HL-60 (cell line): ENCODE results near the gene MECR.

Source experiments
- DNase-seq, 2 experiments: peaks; one replicate each; pipeline ENCODE4 v3.0.0-alpha.2; 2010 to 2020; ENCODE audit warnings: low read depth in 1 of 2, low spot score in 1 of 2
- H3K27ac ChIP-seq: fragments of 250-450 bp; sonication (Bioruptor Pico); replicated peaks from 2 replicates; pipeline ENCODE4 v1.5.1; 2020; ENCODE audit warnings: mild to moderate bottlenecking, moderate library complexity
- H3K27me3 ChIP-seq: fragments of 250-450 bp; sonication (Bioruptor Pico); 2 replicates; pipeline ENCODE4 v1.5.1; 2021; ENCODE audit warnings: mild to moderate bottlenecking, moderate library complexity; ENCODE audit not compliant: insufficient read depth, poor library complexity, severe bottlenecking
- H3K4me3 ChIP-seq: replicated peaks from 2 replicates; pipeline ENCODE4 v1.5.1; 2011; ENCODE audit warnings: mild to moderate bottlenecking, control low read depth, low read length; ENCODE audit not compliant: insufficient read depth
- GABPA ChIP-seq: IDR thresholded peaks from 2 replicates; pipeline ENCODE4 v1.6.1; 2012; ENCODE audit warnings: low read depth
- POLR2AphosphoS5 ChIP-seq: IDR thresholded peaks from 2 replicates; pipeline ENCODE4 v1.6.1; 2012; ENCODE audit warnings: low read depth
- SPI1 ChIP-seq: IDR thresholded peaks from 2 replicates; pipeline ENCODE4 v1.6.1; 2012; ENCODE audit warnings: low read depth, mild to moderate bottlenecking, borderline replicate concordance
- TF ChIP-seq, protein P1 (sequence below): IDR thresholded peaks from one replicate; pipeline ENCODE4 v1.5.1; 2011; ENCODE audit warnings: low read length, control low read depth, inconsistent platforms; ENCODE audit not compliant: insufficient read depth
- TF ChIP-seq, protein P2 (sequence below): IDR thresholded peaks from 2 replicates; pipeline ENCODE4 v1.6.1; 2012; ENCODE audit warnings: low read depth; ENCODE audit not compliant: insufficient replicate concordance

MECR gene

DNA sequence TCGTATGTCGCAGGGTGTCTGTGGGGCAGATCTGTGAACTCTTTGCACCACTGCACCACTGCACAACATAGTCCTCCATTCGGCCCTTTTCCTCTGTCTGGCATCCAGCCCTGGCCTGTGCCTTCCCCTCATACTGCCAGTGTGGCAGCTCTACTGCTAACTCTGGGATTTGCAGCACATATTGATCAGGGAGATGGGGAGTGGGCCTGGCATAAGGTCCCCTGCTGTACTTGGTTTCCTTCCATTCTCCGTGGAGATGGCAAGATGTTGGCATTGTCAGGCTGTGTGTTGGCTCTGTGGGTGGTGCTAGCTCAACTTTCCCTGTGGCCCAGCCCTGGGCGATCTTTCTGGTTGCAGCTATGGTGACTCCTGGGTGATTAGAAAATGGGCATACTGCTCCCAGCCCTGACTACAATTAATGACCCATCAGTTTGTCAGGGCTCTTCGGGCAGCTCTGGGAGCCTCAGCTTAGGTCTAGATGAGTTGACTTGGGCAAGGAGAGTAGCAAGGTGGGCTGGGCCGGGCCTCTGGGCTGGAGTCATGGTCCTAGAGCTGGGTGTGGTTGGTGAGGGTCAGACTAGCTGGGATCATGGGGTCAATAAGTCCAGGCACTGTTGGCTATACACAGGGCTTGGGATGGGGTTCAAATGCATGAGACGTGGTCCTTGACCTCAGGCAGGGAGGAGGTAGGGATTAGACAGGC, 17.0 kb upstream of the MECR start:
- Histone ChIP-seq H3K4me3 (no peak overlapping the region), H3K27ac (no peak overlapping the region), H3K27me3 (peaks cover 8% of the 10 kb centered on the region)
- TF ChIP-seq, protein P1, sequence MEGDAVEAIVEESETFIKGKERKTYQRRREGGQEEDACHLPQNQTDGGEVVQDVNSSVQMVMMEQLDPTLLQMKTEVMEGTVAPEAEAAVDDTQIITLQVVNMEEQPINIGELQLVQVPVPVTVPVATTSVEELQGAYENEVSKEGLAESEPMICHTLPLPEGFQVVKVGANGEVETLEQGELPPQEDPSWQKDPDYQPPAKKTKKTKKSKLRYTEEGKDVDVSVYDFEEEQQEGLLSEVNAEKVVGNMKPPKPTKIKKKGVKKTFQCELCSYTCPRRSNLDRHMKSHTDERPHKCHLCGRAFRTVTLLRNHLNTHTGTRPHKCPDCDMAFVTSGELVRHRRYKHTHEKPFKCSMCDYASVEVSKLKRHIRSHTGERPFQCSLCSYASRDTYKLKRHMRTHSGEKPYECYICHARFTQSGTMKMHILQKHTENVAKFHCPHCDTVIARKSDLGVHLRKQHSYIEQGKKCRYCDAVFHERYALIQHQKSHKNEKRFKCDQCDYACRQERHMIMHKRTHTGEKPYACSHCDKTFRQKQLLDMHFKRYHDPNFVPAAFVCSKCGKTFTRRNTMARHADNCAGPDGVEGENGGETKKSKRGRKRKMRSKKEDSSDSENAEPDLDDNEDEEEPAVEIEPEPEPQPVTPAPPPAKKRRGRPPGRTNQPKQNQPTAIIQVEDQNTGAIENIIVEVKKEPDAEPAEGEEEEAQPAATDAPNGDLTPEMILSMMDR = no peak
- TF ChIP-seq, protein P2, sequence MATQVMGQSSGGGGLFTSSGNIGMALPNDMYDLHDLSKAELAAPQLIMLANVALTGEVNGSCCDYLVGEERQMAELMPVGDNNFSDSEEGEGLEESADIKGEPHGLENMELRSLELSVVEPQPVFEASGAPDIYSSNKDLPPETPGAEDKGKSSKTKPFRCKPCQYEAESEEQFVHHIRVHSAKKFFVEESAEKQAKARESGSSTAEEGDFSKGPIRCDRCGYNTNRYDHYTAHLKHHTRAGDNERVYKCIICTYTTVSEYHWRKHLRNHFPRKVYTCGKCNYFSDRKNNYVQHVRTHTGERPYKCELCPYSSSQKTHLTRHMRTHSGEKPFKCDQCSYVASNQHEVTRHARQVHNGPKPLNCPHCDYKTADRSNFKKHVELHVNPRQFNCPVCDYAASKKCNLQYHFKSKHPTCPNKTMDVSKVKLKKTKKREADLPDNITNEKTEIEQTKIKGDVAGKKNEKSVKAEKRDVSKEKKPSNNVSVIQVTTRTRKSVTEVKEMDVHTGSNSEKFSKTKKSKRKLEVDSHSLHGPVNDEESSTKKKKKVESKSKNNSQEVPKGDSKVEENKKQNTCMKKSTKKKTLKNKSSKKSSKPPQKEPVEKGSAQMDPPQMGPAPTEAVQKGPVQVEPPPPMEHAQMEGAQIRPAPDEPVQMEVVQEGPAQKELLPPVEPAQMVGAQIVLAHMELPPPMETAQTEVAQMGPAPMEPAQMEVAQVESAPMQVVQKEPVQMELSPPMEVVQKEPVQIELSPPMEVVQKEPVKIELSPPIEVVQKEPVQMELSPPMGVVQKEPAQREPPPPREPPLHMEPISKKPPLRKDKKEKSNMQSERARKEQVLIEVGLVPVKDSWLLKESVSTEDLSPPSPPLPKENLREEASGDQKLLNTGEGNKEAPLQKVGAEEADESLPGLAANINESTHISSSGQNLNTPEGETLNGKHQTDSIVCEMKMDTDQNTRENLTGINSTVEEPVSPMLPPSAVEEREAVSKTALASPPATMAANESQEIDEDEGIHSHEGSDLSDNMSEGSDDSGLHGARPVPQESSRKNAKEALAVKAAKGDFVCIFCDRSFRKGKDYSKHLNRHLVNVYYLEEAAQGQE = no peak
- no peak for TF ChIP-seq POLR2AphosphoS5
- TF ChIP-seq GABPA = no peak
- no peak for TF ChIP-seq SPI1
- DNase-seq = no peak

DNA sequence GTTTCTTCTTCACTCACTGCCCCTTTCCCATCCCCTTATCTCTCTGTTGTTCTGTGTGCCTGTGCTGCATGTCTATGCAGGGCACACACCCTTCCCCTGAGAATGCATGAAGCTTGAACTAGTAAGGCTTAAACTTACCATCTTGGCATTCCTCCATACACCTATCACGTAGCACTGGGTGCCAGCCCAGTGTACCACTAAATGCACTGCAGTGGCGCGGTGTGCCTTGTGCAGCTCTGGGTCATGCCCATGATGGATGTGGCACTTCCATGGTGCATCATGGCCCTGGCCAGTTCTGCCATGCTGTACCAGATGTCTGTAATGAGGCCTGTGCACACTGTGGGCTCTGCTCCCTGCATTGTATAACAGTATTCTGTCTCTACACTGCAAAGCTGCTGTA, 16.3 kb upstream of the MECR start:
- no peak overlapping the region for H3K27ac ChIP-seq
- peaks cover 8% of the 10 kb centered on the region for H3K27me3 ChIP-seq
- H3K4me3 ChIP-seq = no peak overlapping the region
- TF ChIP-seq GABPA = no peak
- no peak for TF ChIP-seq SPI1
- TF ChIP-seq, protein P1 = no peak
- TF ChIP-seq POLR2AphosphoS5 = no peak
- TF ChIP-seq, protein P2 = no peak
- no peak for DNase-seq

DNA sequence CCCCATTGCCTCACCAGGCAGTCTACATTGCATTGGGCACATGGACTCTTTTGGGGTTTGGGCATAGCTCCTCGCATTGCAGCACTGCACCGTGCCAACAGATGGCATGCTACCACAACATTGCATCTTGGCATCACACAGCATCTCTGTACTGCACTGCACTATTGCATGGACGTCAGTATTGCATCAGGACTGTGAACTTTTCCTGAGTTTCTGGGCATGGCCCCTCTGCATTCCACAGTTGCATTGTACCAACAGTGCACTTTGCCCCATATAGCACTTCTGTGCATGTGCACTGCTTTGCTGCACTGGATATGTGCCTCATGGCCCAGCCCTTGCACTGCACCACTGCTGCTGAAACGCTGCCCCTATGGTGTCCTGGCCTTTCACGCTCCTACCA, 15.1 kb upstream of the MECR start:
- TF ChIP-seq, protein P2 = no peak
- TF ChIP-seq SPI1 = no peak
- TF ChIP-seq, protein P1 = peak; percentile 47
- peak in 1 of 2 experiments; percentile 28 for DNase-seq
- Histone ChIP-seq H3K27ac (no peak overlapping the region), H3K27me3 (peaks cover 8% of the 10 kb centered on the region), H3K4me3 (no peak overlapping the region)
